ENCODE measurements around the gene PLAGL1.
A peak's percentile ranks its signal among the peaks of the same experiment; 100 is the strongest.
"Not testable (repeated sequence)": the region's sequence is repeated elsewhere in the genome, so short reads cannot be mapped to it uniquely, and the experiment has no call there.

The PLAGL1 gene

DNA sequence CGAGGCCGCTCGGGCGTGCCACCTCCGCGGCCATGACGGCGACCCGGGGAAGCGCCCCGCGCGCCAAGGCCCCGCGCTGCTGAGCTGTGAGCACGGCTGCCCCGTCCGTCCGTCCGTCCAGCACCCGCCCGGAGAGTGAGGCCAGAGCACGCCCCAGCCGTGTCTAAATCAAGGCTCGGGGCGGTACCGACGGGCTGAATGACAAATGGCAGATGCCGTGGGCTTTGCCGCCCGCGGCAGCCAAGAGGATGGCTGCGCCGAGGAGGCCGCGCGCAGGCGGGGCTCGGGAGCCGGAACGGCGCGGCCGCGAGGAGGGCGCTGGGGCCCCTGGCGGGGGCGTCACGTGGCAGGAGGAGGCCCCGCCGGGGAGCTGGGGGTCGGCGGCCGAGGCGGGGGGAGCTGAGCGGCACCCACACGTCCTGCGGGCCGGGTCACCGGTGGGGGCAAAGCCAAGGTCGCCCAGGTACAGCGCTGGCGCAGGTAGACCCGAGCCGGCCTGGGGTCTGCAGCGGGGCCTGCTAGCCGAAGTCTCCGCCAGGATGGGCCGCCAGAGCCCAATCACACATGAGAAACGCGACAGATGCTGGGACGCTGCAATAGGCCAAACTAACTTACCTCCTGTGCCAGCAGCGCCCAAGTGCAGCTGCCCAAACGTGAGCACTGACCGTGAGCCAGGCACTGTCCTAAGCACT lies at the start of gene PLAGL1:
TSS of gene PLAGL1 (minus strand) at position 140 of the 692 bp plus-strand sequence. CDS start 60,123 bp downstream, outside the sequence.
- peak; percentile 24 to 28 for DNase-seq

GRCh38 chr6:144055121-144055931 lies 47.3 kb upstream of the PLAGL1 start:
- peak; percentile 34 to 43 for DNase-seq

DNA sequence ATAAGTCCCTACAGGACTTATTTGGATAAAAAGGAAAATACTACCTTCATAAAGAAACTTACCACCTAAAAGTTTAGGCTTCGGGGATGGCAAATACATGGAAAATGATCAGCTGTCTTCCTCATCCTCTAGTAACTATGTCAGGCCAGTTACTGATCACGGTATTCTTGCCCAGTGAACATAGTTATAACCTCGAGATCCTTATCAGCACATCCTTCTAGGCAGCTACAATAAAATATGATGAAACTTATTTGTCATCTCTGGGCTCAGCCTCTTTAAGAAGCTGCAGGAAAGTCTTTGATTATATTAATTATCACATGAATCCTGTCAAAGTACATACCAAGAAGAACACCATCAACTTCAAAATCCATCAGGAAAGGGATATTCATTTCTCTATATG lies 45.5 kb upstream of the PLAGL1 start:
- no peak for DNase-seq

DNA sequence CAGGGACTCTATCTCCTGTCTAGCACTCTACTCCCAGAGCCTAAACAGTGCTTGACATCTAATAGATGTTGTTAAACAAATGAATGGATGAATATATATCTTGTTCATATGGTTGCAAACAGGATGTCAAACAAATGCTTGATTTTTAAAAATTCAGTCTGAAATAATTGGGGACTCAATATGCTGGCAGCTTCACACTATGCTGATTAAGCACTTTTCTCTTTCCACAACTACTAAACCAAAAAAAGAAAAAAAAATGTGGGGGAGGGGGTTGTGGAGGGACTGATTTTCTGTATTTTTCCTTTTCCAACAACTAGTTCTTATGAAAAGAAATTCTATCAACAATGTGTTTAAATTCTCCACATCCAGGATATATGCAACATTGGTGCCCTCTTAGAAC lies 44.4 kb upstream of the PLAGL1 start:
- DNase-seq, result no peak

DNA sequence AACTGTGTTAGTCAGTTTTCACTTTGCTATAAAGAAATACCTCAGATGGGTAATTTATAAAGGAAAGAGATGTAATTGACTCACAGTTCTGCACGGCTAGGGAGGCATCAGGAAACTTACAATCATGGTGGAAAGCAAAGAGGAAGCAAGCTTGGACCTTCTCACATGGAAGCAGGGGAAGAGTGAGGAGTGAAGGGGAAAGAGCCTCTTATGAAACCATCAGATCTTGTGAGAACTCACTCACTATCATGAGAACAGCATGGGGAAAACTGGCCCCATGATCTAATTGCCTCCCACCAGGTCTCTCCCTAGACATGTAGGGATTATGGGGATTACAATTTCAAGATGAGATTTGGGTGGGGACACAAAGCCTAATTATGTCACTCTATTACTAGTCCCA lies 41.3 kb upstream of the PLAGL1 start:
- no peak for DNase-seq

DNA sequence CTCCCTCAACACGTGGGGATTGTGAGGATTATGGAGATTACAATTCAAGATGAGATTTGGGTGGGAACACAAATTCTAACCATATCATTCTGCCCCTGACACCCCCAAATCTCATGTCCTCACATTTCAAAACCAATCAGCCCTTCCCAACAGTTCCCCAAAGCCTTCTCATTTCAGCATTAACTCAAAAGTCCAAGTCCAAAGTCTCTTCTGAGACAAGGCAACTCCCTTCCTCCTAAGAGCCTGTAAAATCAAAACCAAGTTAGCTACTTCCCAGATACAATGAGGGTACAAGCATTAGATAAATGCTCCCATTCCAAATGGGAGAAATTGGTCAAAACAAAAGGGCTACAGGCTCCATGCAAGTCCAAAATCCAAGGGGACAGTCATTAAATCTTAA lies 39.6 kb upstream of the PLAGL1 start:
- no peak for DNase-seq

DNA sequence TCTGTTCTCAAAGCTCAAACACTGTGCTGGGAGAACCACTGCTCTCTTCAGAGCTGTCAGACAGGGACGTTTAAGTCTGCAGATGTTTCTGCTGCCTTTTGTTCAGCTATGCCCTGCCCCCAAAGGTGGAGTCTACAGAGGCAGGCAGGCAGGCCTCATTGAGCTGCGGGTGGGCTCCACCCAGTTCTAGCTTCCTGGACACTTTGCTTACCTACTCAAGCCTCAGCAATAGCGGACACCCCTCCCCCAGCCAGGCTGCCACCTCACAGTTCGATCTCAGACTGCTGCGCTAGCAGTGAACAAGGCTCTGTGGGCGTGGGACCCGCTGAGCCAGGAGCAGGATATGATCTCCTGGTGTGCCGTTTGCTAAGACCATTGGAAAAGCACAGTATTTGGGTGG lies 38.6 kb upstream of the PLAGL1 start:
- not testable (repeated sequence) for DNase-seq

- DNase-seq, result not testable (repeated sequence)
These were observed 36.9 kb upstream of the PLAGL1 start for GRCh38 chr6:144044989-144045388.

DNA sequence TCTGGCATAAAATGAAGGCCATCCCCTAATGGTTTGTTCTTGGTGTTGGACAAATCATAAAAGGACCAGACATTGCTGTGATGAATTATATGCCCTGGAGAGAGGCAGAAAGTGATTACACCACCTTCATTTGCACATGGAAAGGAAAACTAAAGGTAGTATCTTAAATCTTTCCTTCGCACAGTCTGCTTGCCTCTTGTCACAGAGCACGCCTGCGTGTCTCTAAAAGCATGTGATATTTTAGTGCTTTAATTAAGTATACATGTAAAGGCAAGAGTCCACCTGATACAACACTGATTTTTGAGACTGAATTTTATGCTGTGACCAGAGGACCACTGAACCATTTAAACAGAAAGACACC lies 28.8 kb upstream of the PLAGL1 start:
- DNase-seq, result no peak

GRCh38 chr6:144036064-144036834 lies 28.2 kb upstream of the PLAGL1 start:
- DNase-seq, result no peak

DNA sequence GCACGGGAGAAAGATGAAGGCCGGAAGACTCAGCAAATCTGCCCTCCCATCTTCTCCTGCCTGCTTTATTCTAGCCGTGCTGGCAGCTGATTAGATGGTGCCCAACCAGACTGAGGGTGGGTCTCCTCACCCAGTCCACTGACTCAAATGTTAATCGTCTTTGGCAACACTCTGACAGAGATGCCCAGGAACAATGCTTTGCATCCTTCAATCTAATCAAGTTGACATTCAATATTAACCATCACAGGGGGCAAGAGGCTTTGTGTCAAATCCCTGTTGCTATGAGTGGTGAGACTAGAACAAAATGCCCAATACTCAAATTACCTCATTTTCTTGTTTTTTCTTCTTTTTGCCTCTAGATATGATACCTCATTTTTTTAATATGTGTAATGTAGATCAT lies 27.4 kb upstream of the PLAGL1 start:
- DNase-seq, result no peak

GRCh38 chr6:144033816-144034735 lies 26.0 kb upstream of the PLAGL1 start:
- DNase-seq, result no peak

DNA sequence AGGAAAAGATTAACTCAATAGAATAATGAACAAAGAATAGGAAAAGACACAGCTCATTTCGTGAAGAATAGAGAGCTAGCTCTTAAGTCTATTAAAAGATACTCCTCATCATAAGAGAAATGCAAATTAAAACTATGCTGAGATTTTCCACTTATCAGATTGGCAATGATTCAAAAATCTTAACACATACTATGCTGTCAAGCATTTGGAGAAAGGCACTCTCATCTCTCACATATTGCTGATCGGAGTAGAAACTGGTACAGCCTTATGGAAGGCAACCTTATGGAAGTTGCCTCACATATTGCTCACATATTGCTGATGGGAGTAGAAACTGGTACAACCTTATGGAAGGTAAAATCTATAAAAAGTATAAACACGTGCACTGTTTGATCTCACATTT lies 21.4 kb upstream of the PLAGL1 start:
- DNase-seq, result no peak

DNA sequence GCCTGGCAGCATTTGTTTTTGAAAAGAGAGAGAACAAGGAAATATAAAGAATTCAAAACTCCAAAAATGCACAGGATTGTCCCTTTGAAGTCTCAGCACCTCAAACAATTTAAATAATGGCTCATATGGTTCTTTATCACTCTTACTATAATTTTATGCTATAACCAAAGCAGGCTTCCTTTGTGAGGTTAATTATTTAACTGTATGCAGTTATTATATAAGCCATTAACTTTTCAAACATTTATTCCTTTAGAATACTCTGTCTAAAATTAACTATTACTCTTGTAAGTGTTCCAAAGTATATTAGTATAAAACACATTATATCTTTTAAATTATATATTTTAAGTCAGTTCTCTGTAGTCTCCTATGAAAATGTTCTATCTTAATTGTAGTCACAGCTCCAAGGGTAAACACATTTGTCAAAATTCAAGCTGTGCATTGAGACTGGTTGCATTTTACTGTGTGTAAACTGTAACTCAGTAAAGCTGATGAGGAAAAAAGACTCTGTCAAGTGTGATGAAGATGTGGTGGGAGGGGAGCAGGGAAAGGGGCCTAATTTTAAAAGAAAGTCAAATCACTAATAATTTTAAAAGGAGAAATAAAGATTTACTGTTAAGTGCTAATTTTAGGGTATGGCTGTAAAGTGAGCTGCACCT lies 20.0 kb upstream of the PLAGL1 start:
- no peak for DNase-seq

- DNase-seq, result no peak
These were observed 15.2 kb upstream of the PLAGL1 start for GRCh38 chr6:144023216-144023615.

GRCh38 chr6:144019929-144020328 lies 11.9 kb upstream of the PLAGL1 start:
- DNase-seq, result no peak

GRCh38 chr6:144017166-144018094 lies 9.4 kb upstream of the PLAGL1 start:
- DNase-seq, result no peak

GRCh38 chr6:144013486-144013909 lies 5.4 kb upstream of the PLAGL1 start:
- DNase-seq, result peak; percentile 71 to 73

DNA sequence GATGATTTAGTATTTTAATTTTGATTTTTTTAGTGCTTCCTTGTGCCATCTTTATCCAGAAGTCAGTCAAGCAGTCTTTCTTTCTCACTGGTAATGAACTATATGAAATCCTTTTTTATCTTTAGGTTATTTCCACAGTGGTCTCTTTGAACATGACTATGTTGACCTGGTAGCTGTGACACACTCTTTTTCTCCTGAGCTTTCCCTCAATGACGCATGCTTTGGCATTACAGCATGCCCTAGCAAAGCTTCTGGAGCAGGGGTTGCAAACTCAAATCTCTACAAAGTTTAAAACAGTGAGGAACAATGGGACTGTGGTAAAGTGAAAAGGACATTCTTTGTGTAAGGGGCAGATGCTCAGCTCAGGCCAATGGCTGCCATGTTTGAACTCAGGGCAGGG lies 4.5 kb upstream of the PLAGL1 start:
- no peak for DNase-seq

GRCh38 chr6:144009628-144010027 lies 1.6 kb upstream of the PLAGL1 start:
- DNase-seq, result not testable (repeated sequence)

- no peak for DNase-seq
These were observed 787 bp upstream of the PLAGL1 start for GRCh38 chr6:144008846-144009245.
